ENCODE measurements around the gene TEX35.
A peak's percentile ranks its signal among the peaks of the same experiment; 100 is the strongest.

The TEX35 gene

DNA sequence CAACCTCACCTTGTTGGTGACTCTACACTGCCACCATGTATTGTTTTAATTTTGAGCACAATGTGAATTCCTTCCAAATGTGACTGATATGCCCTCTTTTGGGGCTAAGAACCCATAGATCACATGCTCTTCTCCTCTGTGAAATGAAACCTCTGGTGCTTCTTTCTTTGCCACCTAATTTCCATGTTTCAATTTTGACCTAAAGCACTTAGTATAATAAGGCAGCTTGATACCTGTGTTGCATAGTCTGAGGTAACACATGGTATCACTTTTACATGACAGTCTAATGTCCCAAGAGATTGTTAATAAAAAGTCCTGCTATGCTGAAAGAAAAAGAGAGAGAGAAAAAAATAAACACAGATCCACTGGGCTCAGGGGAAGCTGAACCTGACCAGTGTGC, 40.4 kb upstream of the TEX35 start:
- no peak overlapping the region for H3K4me3 ChIP-seq (ENCODE audit: low read depth, low read length)
- no peak for DNase-seq (ENCODE audit: low read depth)
- TF ChIP-seq POLR2A (IDR thresholded peaks at IDR 0.05; ENCODE audit: extremely low read depth, insufficient read length): no peak

DNA sequence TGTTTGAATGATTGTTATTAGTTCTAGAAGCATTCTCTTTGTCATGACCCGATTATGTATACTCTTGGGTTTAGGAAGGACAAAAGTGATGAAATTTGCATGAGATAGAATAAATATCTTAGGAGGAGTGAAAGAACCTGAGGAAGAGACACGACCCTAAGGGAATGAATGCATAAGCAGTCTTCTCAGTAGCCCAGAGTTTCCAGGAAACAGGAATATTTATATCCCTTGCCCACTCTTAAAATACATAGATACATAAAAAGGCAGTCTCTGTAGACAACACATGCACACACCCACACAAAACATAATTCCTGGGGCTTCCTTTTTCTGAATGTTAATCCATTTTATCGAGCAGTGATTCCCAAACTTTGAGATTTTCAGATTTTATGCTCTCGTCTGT, 35.5 kb upstream of the TEX35 start:
- no peak overlapping the region for H3K4me3 ChIP-seq (ENCODE audit: low read depth, low read length)
- TF ChIP-seq POLR2A (IDR thresholded peaks at IDR 0.05; ENCODE audit: extremely low read depth, insufficient read length) (no peak), CTCF (IDR thresholded peaks at IDR 0.05; ENCODE audit: low read depth, low read length) (no peak), MAX (IDR thresholded peaks at IDR 0.05; ENCODE audit: low read depth, low read length) (no peak), MYC (IDR thresholded peaks at IDR 0.05; ENCODE audit: low read depth, low read length) (no peak)
- DNase-seq (ENCODE audit: low read depth): no peak

- TF ChIP-seq CTCF (IDR thresholded peaks at IDR 0.05; ENCODE audit: low read depth, low read length): no peak
- no peak for TF ChIP-seq MAX (IDR thresholded peaks at IDR 0.05; ENCODE audit: low read depth, low read length)
- no peak for TF ChIP-seq MYC (IDR thresholded peaks at IDR 0.05; ENCODE audit: low read depth, low read length)
- no peak for TF ChIP-seq POLR2A (IDR thresholded peaks at IDR 0.05; ENCODE audit: extremely low read depth, insufficient read length)
- H3K4me3 ChIP-seq (ENCODE audit: low read depth, low read length): no peak overlapping the region
- DNase-seq (ENCODE audit: low read depth): no peak
Observed at GRCh38 chr1:178477841-178478240, 35.1 kb upstream of the TEX35 start.

DNA sequence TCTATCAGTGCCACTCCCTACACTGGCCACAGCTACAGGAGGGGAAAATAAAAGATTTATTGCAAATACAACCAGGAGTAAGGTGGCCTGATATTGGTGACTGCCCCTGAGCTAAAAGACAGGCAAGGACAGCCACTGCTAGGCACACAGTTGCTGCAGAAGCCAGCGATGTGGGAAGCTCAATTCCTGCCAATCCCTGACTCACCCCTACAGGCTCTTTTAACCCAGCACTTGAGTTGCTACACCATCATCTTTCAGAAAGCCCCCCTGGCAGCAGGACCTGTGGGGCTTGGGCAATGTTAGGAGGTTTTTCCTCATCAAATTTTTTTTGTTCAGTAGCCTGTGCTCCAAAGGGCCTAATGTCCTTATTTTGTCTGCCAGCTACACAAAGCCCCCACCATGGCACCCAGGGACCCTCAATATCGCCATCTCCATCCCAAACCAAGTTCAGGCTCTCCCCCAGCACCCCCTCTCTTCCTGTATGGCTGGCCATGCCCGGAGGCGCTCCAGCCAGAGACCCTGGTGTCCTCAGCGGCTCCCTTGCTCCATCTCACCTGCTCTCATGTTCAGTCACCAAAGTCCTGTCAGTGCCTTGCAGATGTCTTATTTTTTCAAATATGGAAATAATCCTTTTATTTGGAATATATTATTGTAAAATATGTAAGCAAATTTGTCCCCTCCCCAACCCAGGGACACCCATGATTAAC, 29.5 kb upstream of the TEX35 start:
- no peak overlapping the region for H3K4me3 ChIP-seq (ENCODE audit: low read depth, low read length)
- no peak for TF ChIP-seq POLR2A (IDR thresholded peaks at IDR 0.05; ENCODE audit: extremely low read depth, insufficient read length)
- TF ChIP-seq MAX (IDR thresholded peaks at IDR 0.05; ENCODE audit: low read depth, low read length): no peak
- no peak for TF ChIP-seq MYC (IDR thresholded peaks at IDR 0.05; ENCODE audit: low read depth, low read length)
- TF ChIP-seq CTCF (IDR thresholded peaks at IDR 0.05; ENCODE audit: low read depth, low read length): no peak
- no peak for DNase-seq (ENCODE audit: low read depth)

DNA sequence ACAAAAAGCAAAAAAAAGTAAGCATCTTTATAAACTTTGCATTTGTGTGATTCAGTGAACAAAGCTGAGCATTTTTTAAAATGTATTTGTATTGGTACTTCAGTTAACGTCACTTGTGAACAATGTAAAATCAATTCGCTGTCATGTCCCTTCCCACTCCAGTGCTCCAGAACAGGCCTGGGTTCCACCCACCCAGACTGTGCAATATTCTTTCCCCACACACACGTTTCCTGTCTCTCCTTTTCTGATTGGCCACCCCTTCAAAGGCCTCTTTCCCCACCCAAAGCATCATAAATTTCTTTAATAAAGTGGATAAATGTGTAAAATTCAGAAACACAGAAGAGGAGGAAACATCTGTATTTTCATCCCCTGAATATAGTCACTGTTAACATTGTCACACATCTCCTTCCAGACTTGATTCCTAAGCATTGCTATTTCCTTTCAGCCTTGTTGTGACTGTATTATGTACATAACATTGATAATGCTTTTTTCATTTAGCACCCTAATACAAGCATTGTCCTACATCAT, 28.1 kb upstream of the TEX35 start:
- TF ChIP-seq CTCF (IDR thresholded peaks at IDR 0.05; ENCODE audit: low read depth, low read length) (no peak), POLR2A (IDR thresholded peaks at IDR 0.05; ENCODE audit: extremely low read depth, insufficient read length) (no peak), MAX (IDR thresholded peaks at IDR 0.05; ENCODE audit: low read depth, low read length) (no peak), MYC (IDR thresholded peaks at IDR 0.05; ENCODE audit: low read depth, low read length) (no peak)

GRCh38 chr1:178485541-178485981, 27.3 kb upstream of the TEX35 start:
- no peak for DNase-seq (ENCODE audit: low read depth)
- TF ChIP-seq MYC (IDR thresholded peaks at IDR 0.05; ENCODE audit: low read depth, low read length): no peak
- TF ChIP-seq CTCF (IDR thresholded peaks at IDR 0.05; ENCODE audit: low read depth, low read length): no peak
- peak; percentile 52; the same call in 1 of the 2 replicates for TF ChIP-seq MAX (IDR thresholded peaks at IDR 0.05; ENCODE audit: low read depth, low read length)
- no peak for TF ChIP-seq POLR2A (IDR thresholded peaks at IDR 0.05; ENCODE audit: extremely low read depth, insufficient read length)

More for the DNA sequence above, 28.1 kb upstream of the TEX35 start:
- H3K4me3 ChIP-seq (ENCODE audit: low read depth, low read length): no peak overlapping the region
- no peak for DNase-seq (ENCODE audit: low read depth)

More at GRCh38 chr1:178485541-178485981, 27.3 kb upstream of the TEX35 start:
- H3K4me3 ChIP-seq (ENCODE audit: low read depth, low read length): no peak overlapping the region
